ENCODE data around the gene PLA2G3. TPM values are rescaled to one million over a fixed set of nuclear protein-coding genes. Genes with fewer than 3 reads are reported as not detected.

PLA2G3 gene
- total RNA-seq, 2 experiments from 2014 or later: not detected

DNA sequence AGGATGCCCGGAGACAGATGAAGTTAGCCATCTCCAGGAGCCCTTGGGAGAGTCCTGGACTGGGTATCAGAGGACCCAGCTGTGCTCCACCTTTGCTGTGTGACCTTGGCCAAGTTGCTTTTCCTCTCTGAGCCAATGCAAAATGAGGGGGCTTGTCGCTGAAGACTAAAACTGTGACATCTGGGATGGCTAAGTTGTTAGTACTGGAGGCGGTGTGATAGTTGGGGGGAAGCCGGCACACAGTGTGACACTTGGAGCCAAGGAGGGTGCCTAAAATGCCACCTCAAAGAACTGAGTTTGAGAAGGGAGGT, 17.1 kb downstream of the PLA2G3 start:
- no peaks in the 10 kb centered on the region for H3K36me3 ChIP-seq (ENCODE audit: insufficient read depth, low read length)
- H3K4me3 ChIP-seq (ENCODE audit: low read length): no peak overlapping the region
- Mint-ChIP-seq H3K36me3 (ENCODE audit: low read depth) (no peaks in the 10 kb centered on the region), H3K27ac (no peak overlapping the region), H3K4me1 (ENCODE audit: low read depth) (no peaks in the 10 kb centered on the region), H3K9me3 (no peaks in the 10 kb centered on the region), H3K4me3 (no peak overlapping the region), H3K27me3 (peaks cover 3% of the 10 kb centered on the region)
- no peaks in the 10 kb centered on the region for H3K9me3 ChIP-seq (ENCODE audit: control insufficient read depth in 1 of 2, insufficient read depth in 1 of 2, low read length in 2 of 2)
- peaks cover 2 to 7% of the 10 kb centered on the region in 2 experiments for H3K27me3 ChIP-seq (ENCODE audit: control insufficient read depth in 1 of 2, insufficient read depth in 2 of 2, low read length in 2 of 2)
- DNase-seq (no peak), ATAC-seq (ENCODE audit: poor library complexity) (no peak)
- TF ChIP-seq, protein P1, sequence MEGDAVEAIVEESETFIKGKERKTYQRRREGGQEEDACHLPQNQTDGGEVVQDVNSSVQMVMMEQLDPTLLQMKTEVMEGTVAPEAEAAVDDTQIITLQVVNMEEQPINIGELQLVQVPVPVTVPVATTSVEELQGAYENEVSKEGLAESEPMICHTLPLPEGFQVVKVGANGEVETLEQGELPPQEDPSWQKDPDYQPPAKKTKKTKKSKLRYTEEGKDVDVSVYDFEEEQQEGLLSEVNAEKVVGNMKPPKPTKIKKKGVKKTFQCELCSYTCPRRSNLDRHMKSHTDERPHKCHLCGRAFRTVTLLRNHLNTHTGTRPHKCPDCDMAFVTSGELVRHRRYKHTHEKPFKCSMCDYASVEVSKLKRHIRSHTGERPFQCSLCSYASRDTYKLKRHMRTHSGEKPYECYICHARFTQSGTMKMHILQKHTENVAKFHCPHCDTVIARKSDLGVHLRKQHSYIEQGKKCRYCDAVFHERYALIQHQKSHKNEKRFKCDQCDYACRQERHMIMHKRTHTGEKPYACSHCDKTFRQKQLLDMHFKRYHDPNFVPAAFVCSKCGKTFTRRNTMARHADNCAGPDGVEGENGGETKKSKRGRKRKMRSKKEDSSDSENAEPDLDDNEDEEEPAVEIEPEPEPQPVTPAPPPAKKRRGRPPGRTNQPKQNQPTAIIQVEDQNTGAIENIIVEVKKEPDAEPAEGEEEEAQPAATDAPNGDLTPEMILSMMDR (IDR thresholded peaks at IDR 0.05): no peak
- no peaks in the 10 kb centered on the region for H3K4me1 ChIP-seq (ENCODE audit: insufficient read depth, low read length)
- ChIA-PET POLR2A (no interaction called here), CTCF (no interaction called here)
- no peak overlapping the region for H3K27ac ChIP-seq (ENCODE audit: low read depth in 1 of 2, low read length in 2 of 2)
- intact Hi-C loops (cut with DNase I, micrococcal nuclease): no loop called here

- Mint-ChIP-seq H3K4me3 (no peak within 1 kb of the TSS), H3K27me3 (peaks cover 3% of the 10 kb centered on the region), H3K9me3 (no peaks in the 10 kb centered on the region), H3K36me3 (ENCODE audit: low read depth) (no peaks in the 10 kb centered on the region), H3K27ac (no peak within 1 kb of the TSS), H3K4me1 (ENCODE audit: low read depth) (no peaks in the 10 kb centered on the region)
- ATAC-seq (ENCODE audit: poor library complexity) (no peak), DNase-seq (no peak)
- CTCF ChIA-PET: no interaction called here
- TF ChIP-seq, protein P1 (IDR thresholded peaks at IDR 0.05): no peak
- Histone ChIP-seq H3K9me3 (ENCODE audit: control insufficient read depth in 1 of 2, insufficient read depth in 1 of 2, low read length in 2 of 2) (no peaks in the 10 kb centered on the region), H3K4me1 (ENCODE audit: insufficient read depth, low read length) (no peaks in the 10 kb centered on the region), H3K27me3 (ENCODE audit: control insufficient read depth in 1 of 2, insufficient read depth in 2 of 2, low read length in 2 of 2) (peaks cover 2 to 7% of the 10 kb centered on the region in 2 experiments), H3K4me3 (ENCODE audit: low read length) (no peak within 1 kb of the TSS), H3K36me3 (ENCODE audit: insufficient read depth, low read length) (no peaks in the 10 kb centered on the region), H3K27ac (ENCODE audit: low read depth in 1 of 2, low read length in 2 of 2) (no peak within 1 kb of the TSS)
- POLR2A ChIA-PET: no interaction called here
- intact Hi-C loops (cut with DNase I, micrococcal nuclease): no loop called here
Observed at GRCh38 chr22:31122532-31123291, 17.6 kb downstream of the PLA2G3 start, which contains the start of gene INPP5J. Gene INPP5J (plus strand): TSS chr22:31122966. CDS start chr22:31123015, 49 bp downstream.

DNA sequence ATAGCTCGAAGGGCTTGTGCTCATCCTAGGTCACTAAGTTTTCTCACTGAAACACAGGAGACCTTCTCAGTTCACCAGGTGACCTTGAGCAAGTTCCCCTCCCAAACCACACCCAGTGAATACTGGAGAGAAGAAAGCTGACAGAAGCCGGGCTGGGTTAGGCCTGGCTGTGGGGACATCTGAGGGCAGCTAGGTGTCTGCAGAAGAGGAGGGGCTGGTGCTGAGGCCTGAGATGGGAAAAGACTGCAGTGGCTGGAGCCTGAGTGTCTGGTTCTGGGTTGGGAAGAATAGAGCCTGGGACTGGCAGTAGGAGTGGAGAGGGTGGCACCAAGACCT, 18.1 kb downstream of the PLA2G3 start:
- ChIA-PET CTCF (no interaction called here), POLR2A (no interaction called here)
- TF ChIP-seq, protein P1 (IDR thresholded peaks at IDR 0.05): no peak
- peaks cover 3% of the 10 kb centered on the region for H3K27me3 Mint-ChIP-seq
- no peaks in the 10 kb centered on the region for H3K4me1 Mint-ChIP-seq (ENCODE audit: low read depth)
- Histone ChIP-seq H3K9me3 (ENCODE audit: control insufficient read depth in 1 of 2, insufficient read depth in 1 of 2, low read length in 2 of 2) (no peaks in the 10 kb centered on the region), H3K4me3 (ENCODE audit: low read length) (no peak overlapping the region), H3K36me3 (ENCODE audit: insufficient read depth, low read length) (no peaks in the 10 kb centered on the region), H3K27ac (ENCODE audit: low read depth in 1 of 2, low read length in 2 of 2) (no peak overlapping the region), H3K4me1 (ENCODE audit: insufficient read depth, low read length) (no peaks in the 10 kb centered on the region), H3K27me3 (ENCODE audit: control insufficient read depth in 1 of 2, insufficient read depth in 2 of 2, low read length in 2 of 2) (peaks cover 1 to 2% of the 10 kb centered on the region in 2 experiments)
- ATAC-seq (ENCODE audit: poor library complexity) (no peak), DNase-seq (no peak)
- intact Hi-C loops (cut with DNase I, micrococcal nuclease): no loop called here
- no peak overlapping the region for H3K27ac Mint-ChIP-seq
- no peaks in the 10 kb centered on the region for H3K9me3 Mint-ChIP-seq
- H3K36me3 Mint-ChIP-seq (ENCODE audit: low read depth): no peaks in the 10 kb centered on the region
- no peak overlapping the region for H3K4me3 Mint-ChIP-seq
